Measurements from ENCODE around the gene WNT16.

- no peak for TF ChIP-seq FOXA1 (IDR thresholded peaks at IDR 0.05)
- no peak for TF ChIP-seq ELF4 (IDR thresholded peaks at IDR 0.05)
- no peak for TF ChIP-seq LEF1 (IDR thresholded peaks at IDR 0.05; ENCODE audit: borderline replicate concordance)
- TF ChIP-seq ARNT (IDR thresholded peaks at IDR 0.05), result no peak
- TF ChIP-seq BHLHE40 (IDR thresholded peaks at IDR 0.05; ENCODE audit: borderline replicate concordance), result no peak
- no peak for TF ChIP-seq FOXK2 (IDR thresholded peaks at IDR 0.05)
- no peak for TF ChIP-seq L3MBTL2 (conservative IDR thresholded peaks at IDR 0.05)
- TF ChIP-seq TARDBP (IDR thresholded peaks at IDR 0.05), result no peak
- TF ChIP-seq FOXM1 (IDR thresholded peaks at IDR 0.05; ENCODE audit: borderline replicate concordance), result no peak
- no peak for TF ChIP-seq NFRKB (IDR thresholded peaks at IDR 0.05)
These were observed 56.4 kb downstream of the WNT16 start for GRCh38 chr7:121385056-121385799.

Measured in HEK293T (cell line).